Left lung (tissue), 10 donors: Measurements from ENCODE around the gene SSNA1. TPM values are rescaled to one million over a fixed set of nuclear protein-coding genes. Genes with fewer than 3 reads are reported as not detected.

ENCODE experiments used
- ATAC-seq: fragments of 200-7000 bp; cut with Tn5 transposase; one replicate; pipeline ENCODE4 v1.9.1; 2020; ENCODE audit warnings: moderate library complexity
- DNase-seq, 4 donors: peaks; one replicate each; pipeline ENCODE4 v3.0.0-alpha.2; 2013 to 2020
- H3K27ac ChIP-seq, 2 donors: fragments of 200-600 bp; sonication (generic) in 1 of 2; one replicate each; pipeline versions ENCODE4 v1.5.0 to v1.8.0; 2020 to 2021
- H3K27me3 ChIP-seq, 2 donors: fragments of 200-600 bp; sonication (generic) in 1 of 2; one replicate each; pipeline versions ENCODE4 v1.5.0 to v1.8.0; 2020 to 2021
- H3K36me3 ChIP-seq, 2 donors: fragments of 200-600 bp; sonication (generic) in 1 of 2; one replicate each; pipeline versions ENCODE4 v1.5.0 to v1.8.0; 2020 to 2021
- H3K4me1 ChIP-seq, 2 donors: fragments of 200-600 bp; one replicate each; pipeline ENCODE4 v1.8.0; 2021
- H3K4me3 ChIP-seq, 2 donors: fragments of 200-600 bp; sonication (generic) in 1 of 2; one replicate each; pipeline versions ENCODE4 v1.5.0 to v1.8.0; 2020 to 2021; ENCODE audit warnings: mild to moderate bottlenecking in 1 of 2
- H3K9me3 ChIP-seq, 2 donors: fragments of 200-600 bp; sonication (generic) in 1 of 2; one replicate each; pipeline versions ENCODE4 v1.5.0 to v1.8.0; 2020 to 2021
- CTCF ChIP-seq, 2 donors: fragments of 200-600 bp; sonication (generic) in 1 of 2; IDR thresholded peaks; one replicate each; pipeline versions ENCODE4 v1.5.0 to v1.8.0; 2021; ENCODE audit warnings: antibody characterized with exemption in 2 of 2
- intact Hi-C, 2 donors: fragments of 100-400 bp; cut with DNase I; formaldehyde crosslinking; loops; one replicate each; pipeline versions ENCODE4 v1.11.2 to v1.14.2; 2022
- polyA plus RNA-seq, 6 donors: library from polyadenylated mRNA; unstranded; fragments of 120-200 nt; gene quantifications; one replicate each; pipeline ENCODE4 v1.2.1, GENCODE V29; 2013; ENCODE audit not compliant: insufficient read length in 6 of 6
- total RNA-seq, 2 donors: library from RNA; stranded (reverse); fragmentation: NEBNext Ultra II Directional; extraction: Animal tissue kit (Norgen Biotek cat#: 25700); gene quantifications; one replicate each; pipeline ENCODE4 v1.2.1, GENCODE V29; 2021
- donor health status: DM: no; HTN: yes; CAD: no.
- donor health status: DM: no; HTN: no; CAD: no.

The SSNA1 gene
- total and polyA plus RNA-seq, 8 donors = 38.7 to 68.0 (median 53.3) TPM

GRCh38 chr9:137184881-137185660 lies 3.4 kb upstream of the SSNA1 start:
- Histone ChIP-seq H3K36me3 (peaks cover 0 to 68% of the 10 kb centered on the region in 2 donors), H3K27ac (no peak overlapping the region), H3K4me3 (no peak overlapping the region), H3K27me3 (no peaks in the 10 kb centered on the region), H3K4me1 (peaks cover 22 to 35% of the 10 kb centered on the region in 2 donors), H3K9me3 (no peaks in the 10 kb centered on the region)
- DNase-seq (no peak), ATAC-seq (no peak)
- intact Hi-C loops = no loop called here
- no peak for TF ChIP-seq CTCF (IDR thresholded peaks at IDR 0.05)

GRCh38 chr9:137185921-137186320 lies 2.6 kb upstream of the SSNA1 start:
- H3K4me3 ChIP-seq = no peak overlapping the region
- no peaks in the 10 kb centered on the region for H3K9me3 ChIP-seq
- no peak for TF ChIP-seq CTCF (IDR thresholded peaks at IDR 0.05)
- intact Hi-C loops = no loop called here
- DNase-seq = no peak
- H3K27ac ChIP-seq = no peak overlapping the region
- ATAC-seq = no peak
- peaks cover 0 to 68% of the 10 kb centered on the region in 2 donors for H3K36me3 ChIP-seq
- H3K4me1 ChIP-seq = peaks cover 26 to 43% of the 10 kb centered on the region in 2 donors
- no peaks in the 10 kb centered on the region for H3K27me3 ChIP-seq

- DNase-seq (no peak), ATAC-seq (no peak)
- Histone ChIP-seq H3K27ac (no peak overlapping the region), H3K4me3 (no peak overlapping the region), H3K36me3 (peaks cover 0 to 68% of the 10 kb centered on the region in 2 donors), H3K27me3 (no peaks in the 10 kb centered on the region), H3K4me1 (peaks cover 26 to 43% of the 10 kb centered on the region in 2 donors), H3K9me3 (no peaks in the 10 kb centered on the region)
- TF ChIP-seq CTCF (IDR thresholded peaks at IDR 0.05) = no peak
- intact Hi-C loops = no loop called here
Observed at GRCh38 chr9:137186385-137186784, 2.1 kb upstream of the SSNA1 start.

- Histone ChIP-seq H3K27me3 (no peaks in the 10 kb centered on the region), H3K36me3 (peaks cover 0 to 68% of the 10 kb centered on the region in 2 donors), H3K4me3 (peak overlapping the region; percentile 85 to 98), H3K4me1 (peaks cover 26 to 43% of the 10 kb centered on the region in 2 donors), H3K9me3 (no peaks in the 10 kb centered on the region), H3K27ac (no peak overlapping the region)
- no peak for DNase-seq
- TF ChIP-seq CTCF (IDR thresholded peaks at IDR 0.05) = no peak
- no peak for ATAC-seq
- intact Hi-C loops = no loop called here
Observed at GRCh38 chr9:137187386-137187785, 1.1 kb upstream of the SSNA1 start.

GRCh38 chr9:137188086-137188489 lies 388 bp upstream of the SSNA1 start:
- Histone ChIP-seq H3K4me3 (peak overlapping the region; percentile 85 to 98), H3K9me3 (no peaks in the 10 kb centered on the region), H3K4me1 (peaks cover 26 to 43% of the 10 kb centered on the region in 2 donors), H3K27ac (peak overlapping the region; percentile 95 to 99), H3K27me3 (no peaks in the 10 kb centered on the region), H3K36me3 (peaks cover 0 to 61% of the 10 kb centered on the region in 2 donors)
- intact Hi-C loops = no loop called here
- no peak for TF ChIP-seq CTCF (IDR thresholded peaks at IDR 0.05)
- DNase-seq = no peak
- ATAC-seq = no peak
